DMS53 (cell line): ENCODE results near the gene CCDC83.
"Not testable (repeated sequence)": the region's sequence is repeated elsewhere in the genome, so short reads cannot be mapped to it uniquely, and the experiment has no call there.

ENCODE experiments used
- DNase-seq: peaks from one replicate; lab custom pipeline; 2025; lab: John Stamatoyannopoulos, UW

Gene CCDC83

GRCh38 chr11:85945296-85945695 is 90.1 kb downstream of the CCDC83 start:
- peak; percentile 67 for DNase-seq

GRCh38 chr11:85945788-85946187 is 90.6 kb downstream of the CCDC83 start:
- peak; percentile 35 for DNase-seq

- DNase-seq: no peak
Observed at GRCh38 chr11:85946221-85946620, 91.0 kb downstream of the CCDC83 start.

- DNase-seq: peak; percentile 31
Observed at GRCh38 chr11:85947431-85948272, 92.5 kb downstream of the CCDC83 start.

GRCh38 chr11:85948884-85949283 is 93.7 kb downstream of the CCDC83 start:
- no peak for DNase-seq

- no peak for DNase-seq
Observed at GRCh38 chr11:85949798-85950197, 94.6 kb downstream of the CCDC83 start.

DNA sequence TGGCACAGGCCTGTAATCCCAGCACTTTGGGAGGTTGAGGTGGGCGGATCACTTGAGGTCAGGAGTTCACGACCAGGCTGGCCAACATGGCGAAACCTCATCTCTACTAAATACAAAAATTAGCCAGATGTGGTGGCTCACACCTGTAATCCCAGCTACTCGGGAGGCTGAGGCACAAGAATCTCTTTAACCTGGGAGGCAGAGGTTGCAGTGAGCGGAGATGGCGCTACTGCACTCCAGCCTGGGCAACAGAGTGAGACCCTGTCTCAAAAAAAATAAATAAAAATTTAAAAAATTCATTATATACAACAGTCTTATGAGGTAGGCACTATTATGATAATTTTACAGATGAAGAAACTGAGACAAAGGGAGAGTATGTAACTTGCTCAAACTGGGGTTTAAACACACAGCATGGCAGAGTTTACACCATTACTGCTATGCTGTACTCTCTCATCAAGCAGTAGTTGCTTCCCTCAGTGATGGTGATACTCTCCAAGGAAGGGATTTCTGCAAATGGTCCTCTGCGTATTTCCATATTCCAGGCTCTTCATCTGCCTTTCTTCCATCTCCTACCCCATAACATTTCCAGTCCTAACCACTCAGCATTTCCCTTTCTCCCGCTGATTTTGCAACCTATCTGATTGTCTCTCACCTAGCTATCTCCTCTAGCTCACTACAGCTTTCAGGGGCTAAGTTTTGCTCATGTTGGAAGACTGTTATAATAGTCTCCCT is 95.3 kb downstream of the CCDC83 start:
- DNase-seq: no peak

GRCh38 chr11:85951049-85951405 is 95.8 kb downstream of the CCDC83 start:
- no peak for DNase-seq

DNA sequence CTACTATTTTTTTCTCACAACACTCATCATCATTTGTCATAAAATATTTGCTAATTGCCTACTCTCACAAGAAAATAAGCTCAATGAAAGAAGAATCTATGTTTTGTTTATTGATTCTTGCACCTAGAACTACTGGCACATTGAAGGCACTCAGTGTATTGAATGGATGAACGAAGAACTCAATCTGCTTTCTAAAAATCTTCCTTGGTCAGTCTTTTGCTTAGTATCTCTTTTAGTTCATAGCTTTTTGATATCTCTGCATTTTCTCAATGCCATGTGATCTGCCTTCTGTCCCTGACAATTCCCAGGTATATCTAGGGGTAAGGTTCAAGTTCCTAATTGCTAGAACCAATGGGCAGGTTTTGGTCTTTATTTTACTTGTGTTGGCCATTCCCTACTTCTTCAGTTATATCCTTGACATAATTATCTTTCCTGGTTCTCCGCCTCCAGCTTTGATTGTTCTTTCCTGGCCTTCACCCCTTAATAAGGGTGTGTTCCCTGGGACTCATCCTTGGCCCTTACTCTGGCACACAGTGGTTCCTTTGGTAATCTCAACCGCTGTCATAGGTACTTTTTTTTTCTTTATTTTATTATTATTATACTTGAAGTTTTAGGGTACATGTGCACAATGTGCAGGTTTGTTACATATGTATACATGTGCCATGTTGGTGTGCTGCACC is 96.4 kb downstream of the CCDC83 start:
- no peak for DNase-seq

DNA sequence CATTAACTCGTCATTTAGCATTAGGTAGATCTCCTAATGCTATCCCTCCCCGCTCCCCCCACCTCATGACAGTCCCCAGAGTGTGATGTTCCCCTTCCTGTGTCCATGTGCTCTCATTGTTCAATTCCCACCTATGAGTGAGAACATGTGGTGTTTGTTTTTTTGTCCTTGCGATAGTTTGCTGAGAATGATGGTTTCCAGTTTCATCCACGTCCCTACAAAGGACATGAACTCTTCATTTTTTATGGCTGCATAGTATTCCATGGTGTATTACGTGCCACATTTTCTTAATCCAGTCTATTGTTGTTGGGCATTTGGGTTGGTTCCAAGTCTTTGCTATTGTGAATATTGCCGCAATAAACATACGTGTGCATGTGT is 96.9 kb downstream of the CCDC83 start:
- DNase-seq: not testable (repeated sequence)

- no peak for DNase-seq
Observed at GRCh38 chr11:85953491-85954143, 98.4 kb downstream of the CCDC83 start.

GRCh38 chr11:85955531-85955930 is 100.3 kb downstream of the CCDC83 start:
- DNase-seq: no peak

GRCh38 chr11:85960678-85961077 is 105.5 kb downstream of the CCDC83 start:
- no peak for DNase-seq

- DNase-seq: no peak
Observed at GRCh38 chr11:85961130-85961529, 105.9 kb downstream of the CCDC83 start.

DNA sequence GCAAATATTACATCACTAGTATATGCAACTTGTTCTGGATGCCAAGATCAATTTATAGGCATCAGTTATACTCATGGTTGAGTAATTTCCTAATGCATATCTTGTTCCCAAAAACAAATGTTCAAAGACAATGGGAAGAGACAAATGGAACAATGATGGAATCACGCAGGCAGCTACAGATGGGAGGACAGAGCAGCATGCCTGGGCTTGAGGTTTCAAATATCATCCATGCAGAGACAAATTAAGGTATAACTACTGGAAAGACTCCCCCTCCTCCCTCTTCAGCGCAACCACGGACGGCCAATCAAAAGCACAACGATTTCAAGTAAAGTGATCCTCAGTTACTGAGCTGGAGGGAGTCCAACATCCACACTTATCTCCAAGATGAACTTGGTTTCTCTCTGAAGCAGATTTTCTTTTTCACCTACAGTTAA is 106.8 kb downstream of the CCDC83 start:
- DNase-seq: no peak

DNA sequence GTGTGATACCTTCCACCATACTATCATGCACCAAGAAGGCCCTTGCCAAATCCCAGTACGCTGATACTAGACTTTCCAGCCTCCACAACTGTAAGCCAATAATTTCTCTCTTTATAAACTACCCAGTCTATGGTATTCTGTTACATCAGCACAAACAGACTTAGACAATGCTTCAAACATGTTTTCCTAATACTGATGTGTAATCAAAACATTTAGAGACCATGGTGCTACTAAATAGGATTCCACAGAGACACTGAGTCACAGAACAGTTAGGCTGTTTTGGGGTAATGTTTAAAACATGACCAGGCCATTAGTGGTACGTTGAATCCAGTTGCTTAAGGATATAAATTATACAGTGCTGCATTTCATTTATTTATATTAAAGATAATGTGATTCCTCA is 110.0 kb downstream of the CCDC83 start:
- DNase-seq: no peak

GRCh38 chr11:85967457-85967856 is 112.3 kb downstream of the CCDC83 start:
- no peak for DNase-seq
